Osteocyte (in vitro differentiated cells): Measurements from ENCODE around the gene ABCA3. TPM values are rescaled to one million over a fixed set of nuclear protein-coding genes. Genes with fewer than 3 reads are reported as not detected.

Experiments
- DNase-seq: peaks from one replicate; pipeline ENCODE4 v3.0.0; 2021; ENCODE audit warnings: mixed read lengths; ENCODE audit not compliant: unreplicated experiment; ENCODE audit errors: extremely low spot score
- H3K27ac Mint-ChIP-seq: one replicate; pipeline ENCODE4 v1.8.0; 2021; ENCODE audit warnings: mild to moderate bottlenecking, mixed read lengths; ENCODE audit not compliant: unreplicated experiment
- H3K27me3 Mint-ChIP-seq: one replicate; pipeline ENCODE4 v1.8.0; 2021; ENCODE audit warnings: mixed read lengths; ENCODE audit not compliant: unreplicated experiment
- H3K36me3 Mint-ChIP-seq: one replicate; pipeline ENCODE4 v1.8.0; 2021; ENCODE audit warnings: mixed read lengths; ENCODE audit not compliant: unreplicated experiment
- H3K4me1 Mint-ChIP-seq: one replicate; pipeline ENCODE4 v1.8.0; 2021; ENCODE audit warnings: mixed read lengths; ENCODE audit not compliant: unreplicated experiment
- H3K4me3 Mint-ChIP-seq: one replicate; pipeline ENCODE4 v1.8.0; 2021; ENCODE audit warnings: mild to moderate bottlenecking, moderate library complexity, mixed read lengths; ENCODE audit not compliant: unreplicated experiment
- H3K9me3 Mint-ChIP-seq: one replicate; pipeline ENCODE4 v1.8.0; 2021; ENCODE audit warnings: mixed read lengths; ENCODE audit not compliant: unreplicated experiment
- total RNA-seq: library from RNA; stranded (reverse); gene quantifications from 2 replicates; pipeline ENCODE4 v1.2.1, GENCODE V29; 2021
- TF ChIP-seq, protein P1 (sequence below): fragments of 200-600 bp; sonication (generic); IDR thresholded peaks from 2 replicates; pipeline ENCODE4 v1.5.0; 2021; ENCODE audit warnings: antibody characterized with exemption, mild to moderate bottlenecking, moderate library complexity

ABCA3 gene
- total RNA-seq, 1 donor from 2014 or later, result 20.4 TPM

DNA sequence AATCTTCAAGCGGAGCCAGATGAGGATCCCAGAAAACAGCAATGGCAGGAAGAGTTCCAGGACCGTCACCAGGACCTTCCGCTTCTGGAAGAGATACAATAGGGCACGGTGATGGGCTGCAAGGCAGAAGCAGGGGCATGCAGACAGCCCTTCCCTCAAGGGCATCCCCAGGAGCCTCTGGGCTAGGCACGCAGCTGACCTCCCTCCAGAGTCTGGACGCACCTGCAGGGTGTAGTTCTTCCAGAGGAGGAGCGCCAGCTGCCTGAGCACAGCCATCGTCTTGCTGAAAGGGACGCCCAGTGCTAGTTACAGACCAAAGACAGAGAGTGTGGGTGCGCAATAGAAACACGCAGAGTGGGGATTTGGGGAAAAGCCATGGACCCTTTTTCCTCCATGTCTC, 14.3 kb downstream of the ABCA3 start:
- Mint-ChIP-seq H3K4me1 (no peaks in the 10 kb centered on the region), H3K4me3 (no peak overlapping the region), H3K9me3 (no peaks in the 10 kb centered on the region), H3K27me3 (peaks cover 5% of the 10 kb centered on the region), H3K27ac (no peak overlapping the region), H3K36me3 (peaks cover 7% of the 10 kb centered on the region)
- TF ChIP-seq, protein P1, sequence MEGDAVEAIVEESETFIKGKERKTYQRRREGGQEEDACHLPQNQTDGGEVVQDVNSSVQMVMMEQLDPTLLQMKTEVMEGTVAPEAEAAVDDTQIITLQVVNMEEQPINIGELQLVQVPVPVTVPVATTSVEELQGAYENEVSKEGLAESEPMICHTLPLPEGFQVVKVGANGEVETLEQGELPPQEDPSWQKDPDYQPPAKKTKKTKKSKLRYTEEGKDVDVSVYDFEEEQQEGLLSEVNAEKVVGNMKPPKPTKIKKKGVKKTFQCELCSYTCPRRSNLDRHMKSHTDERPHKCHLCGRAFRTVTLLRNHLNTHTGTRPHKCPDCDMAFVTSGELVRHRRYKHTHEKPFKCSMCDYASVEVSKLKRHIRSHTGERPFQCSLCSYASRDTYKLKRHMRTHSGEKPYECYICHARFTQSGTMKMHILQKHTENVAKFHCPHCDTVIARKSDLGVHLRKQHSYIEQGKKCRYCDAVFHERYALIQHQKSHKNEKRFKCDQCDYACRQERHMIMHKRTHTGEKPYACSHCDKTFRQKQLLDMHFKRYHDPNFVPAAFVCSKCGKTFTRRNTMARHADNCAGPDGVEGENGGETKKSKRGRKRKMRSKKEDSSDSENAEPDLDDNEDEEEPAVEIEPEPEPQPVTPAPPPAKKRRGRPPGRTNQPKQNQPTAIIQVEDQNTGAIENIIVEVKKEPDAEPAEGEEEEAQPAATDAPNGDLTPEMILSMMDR, result no peak
- DNase-seq, result no peak

DNA sequence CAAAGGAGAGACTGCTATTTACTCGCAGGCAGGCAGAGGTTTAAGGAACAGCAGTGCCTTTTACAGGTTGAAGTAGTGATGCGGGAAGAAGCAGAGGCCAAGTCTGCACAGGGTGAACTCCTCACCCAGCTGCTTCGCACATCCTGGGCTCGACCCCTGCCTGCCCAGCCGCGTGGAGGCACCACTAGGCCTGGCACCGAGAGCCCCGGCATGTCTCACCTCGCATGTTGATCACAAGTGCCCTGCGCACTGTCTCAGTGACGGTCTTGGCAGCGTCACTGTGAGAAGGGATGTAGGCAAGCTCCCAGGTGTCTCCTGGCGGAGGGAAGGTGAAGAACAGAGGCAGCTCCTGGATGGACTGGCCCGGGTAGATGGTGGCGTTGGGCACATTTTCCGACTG, 14.7 kb downstream of the ABCA3 start:
- Mint-ChIP-seq H3K27me3 (peaks cover under 1% of the 10 kb centered on the region), H3K4me1 (no peaks in the 10 kb centered on the region), H3K4me3 (no peak overlapping the region), H3K9me3 (no peaks in the 10 kb centered on the region), H3K36me3 (peaks cover 11% of the 10 kb centered on the region), H3K27ac (no peak overlapping the region)
- no peak for DNase-seq
- TF ChIP-seq, protein P1, result no peak

DNA sequence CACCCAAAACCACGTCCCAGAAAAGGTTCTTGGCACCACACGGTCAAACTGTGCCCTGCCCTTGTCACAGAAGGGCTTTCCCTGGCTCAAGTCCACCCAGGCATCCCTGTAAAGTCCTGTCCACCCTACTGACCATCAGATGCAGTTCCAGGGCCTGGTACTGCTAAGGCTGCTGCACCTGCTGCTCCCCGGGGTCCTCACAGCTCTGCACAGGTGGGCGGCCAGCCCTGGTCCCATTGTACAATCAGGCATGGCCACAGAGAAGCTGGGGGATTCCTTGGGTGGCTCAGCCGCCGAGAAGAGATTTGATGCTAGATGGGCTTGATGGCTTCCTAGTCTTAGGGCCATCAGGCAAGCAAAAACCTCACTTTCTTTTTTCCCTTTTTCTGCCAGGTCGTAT, 15.3 kb downstream of the ABCA3 start:
- H3K27ac Mint-ChIP-seq, result no peak overlapping the region
- no peak for DNase-seq
- H3K27me3 Mint-ChIP-seq, result no peaks in the 10 kb centered on the region
- no peaks in the 10 kb centered on the region for H3K4me1 Mint-ChIP-seq
- peaks cover 12% of the 10 kb centered on the region for H3K36me3 Mint-ChIP-seq
- H3K4me3 Mint-ChIP-seq, result no peak overlapping the region
- TF ChIP-seq, protein P1, result no peak
- H3K9me3 Mint-ChIP-seq, result no peaks in the 10 kb centered on the region

DNA sequence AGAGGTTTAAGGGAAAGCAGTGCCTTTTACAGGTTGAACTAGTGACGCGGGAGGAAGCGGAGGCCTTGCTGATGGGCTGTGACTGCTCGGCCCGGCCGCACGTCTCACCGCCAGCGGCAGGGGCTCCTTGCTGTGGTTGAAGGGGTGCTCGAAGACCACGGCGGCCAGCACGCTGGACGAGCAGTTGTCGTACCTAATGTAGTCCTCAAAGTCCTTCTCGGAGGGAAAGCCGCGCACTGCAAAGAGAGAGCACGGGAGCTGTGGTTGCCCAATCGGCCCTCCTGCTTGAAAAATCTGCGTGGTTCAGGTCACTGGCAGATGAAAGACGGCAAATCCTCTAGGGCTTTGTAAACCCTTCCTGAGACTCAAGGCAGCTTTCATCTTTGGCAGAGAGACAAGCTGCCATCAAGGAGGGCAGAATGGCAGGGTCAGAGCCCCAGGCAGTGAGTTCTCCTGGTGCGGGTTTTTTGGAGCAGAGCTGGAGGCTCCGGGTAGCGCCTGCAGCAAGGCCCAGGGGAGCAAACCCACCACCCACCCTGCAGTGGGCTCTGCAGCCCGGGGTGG, 16.1 kb downstream of the ABCA3 start:
- Mint-ChIP-seq H3K4me1 (no peaks in the 10 kb centered on the region), H3K27me3 (no peaks in the 10 kb centered on the region), H3K27ac (no peak overlapping the region), H3K9me3 (no peaks in the 10 kb centered on the region), H3K4me3 (no peak overlapping the region), H3K36me3 (peaks cover 12% of the 10 kb centered on the region)
- TF ChIP-seq, protein P1, result no peak
- no peak for DNase-seq

DNA sequence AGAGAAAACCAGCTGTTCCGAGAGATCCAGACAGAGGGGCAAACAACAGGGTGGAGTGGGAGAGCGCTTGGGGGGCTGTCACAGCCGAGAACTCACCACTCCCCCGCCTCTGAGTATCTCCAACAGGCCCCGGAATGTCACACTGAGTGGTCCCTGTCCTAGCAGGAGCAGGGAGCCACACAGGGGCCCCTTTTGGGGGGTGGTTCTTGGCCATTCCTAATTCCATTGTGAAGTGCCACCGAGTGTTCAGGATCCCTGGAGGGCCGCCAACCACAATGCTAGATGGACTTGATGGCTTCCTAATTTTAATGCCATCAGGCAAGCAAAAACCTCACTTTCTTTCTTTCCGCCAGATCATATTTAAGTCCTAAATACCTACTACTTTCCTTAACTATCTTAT, 16.8 kb downstream of the ABCA3 start:
- Mint-ChIP-seq H3K9me3 (no peaks in the 10 kb centered on the region), H3K4me3 (no peak overlapping the region), H3K4me1 (no peaks in the 10 kb centered on the region), H3K27me3 (no peaks in the 10 kb centered on the region), H3K36me3 (peaks cover 12% of the 10 kb centered on the region), H3K27ac (no peak overlapping the region)
- DNase-seq, result no peak
- TF ChIP-seq, protein P1, result no peak
